ENCODE measurements around the gene APOBEC4.
"Not testable (repeated sequence)": the region's sequence is repeated elsewhere in the genome, so short reads cannot be mapped to it uniquely, and the experiment has no call there.

Gene APOBEC4

DNA sequence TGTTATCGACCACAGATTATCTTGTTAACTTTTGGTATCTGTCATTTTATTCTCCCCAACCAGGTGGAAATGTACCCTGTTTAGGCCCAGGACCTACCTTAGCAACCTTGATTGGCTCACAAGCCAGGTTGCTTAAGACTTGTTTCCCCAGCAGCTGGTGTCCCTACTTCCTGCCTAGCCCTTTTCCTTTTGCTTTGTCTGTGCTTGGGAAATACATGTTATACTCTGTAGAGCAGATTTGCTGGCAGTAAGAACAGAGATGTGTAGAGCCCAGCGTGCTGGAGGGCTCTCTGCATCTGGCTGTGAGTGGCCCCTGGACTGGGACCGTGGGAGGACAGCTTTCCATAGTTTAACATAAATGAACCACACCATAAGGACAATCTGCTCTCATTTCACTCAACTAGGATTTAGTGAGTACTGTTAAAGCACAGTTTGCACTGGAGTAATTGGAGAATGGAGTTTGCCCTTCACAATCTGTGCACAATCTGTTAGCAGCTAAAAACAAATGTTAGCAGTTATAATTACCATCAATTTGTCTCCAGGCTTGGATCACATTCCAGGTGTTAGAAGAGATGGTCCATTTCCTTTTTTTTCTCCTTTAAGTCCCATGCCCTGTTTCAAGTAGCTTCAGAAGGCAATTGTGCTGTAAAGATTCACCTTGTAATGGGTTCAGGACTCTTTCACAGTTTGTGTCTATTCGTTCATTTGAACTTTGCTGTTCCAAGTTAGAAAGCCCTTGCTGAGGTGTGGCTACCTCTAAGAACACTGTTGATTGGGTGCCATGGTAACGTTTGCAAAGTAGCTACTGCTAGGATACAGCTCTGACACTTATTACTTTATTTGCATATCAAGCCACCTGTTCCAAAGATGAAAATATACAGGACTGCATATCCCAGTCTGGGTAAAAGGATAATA, at the start of gene APOBEC4:
TSS of gene APOBEC4 (minus strand) at position 770 of the 915 bp plus-strand sequence. CDS start 4,535 bp downstream, outside the sequence.
- no peak for DNase-seq (ENCODE audit: low read depth)

DNA sequence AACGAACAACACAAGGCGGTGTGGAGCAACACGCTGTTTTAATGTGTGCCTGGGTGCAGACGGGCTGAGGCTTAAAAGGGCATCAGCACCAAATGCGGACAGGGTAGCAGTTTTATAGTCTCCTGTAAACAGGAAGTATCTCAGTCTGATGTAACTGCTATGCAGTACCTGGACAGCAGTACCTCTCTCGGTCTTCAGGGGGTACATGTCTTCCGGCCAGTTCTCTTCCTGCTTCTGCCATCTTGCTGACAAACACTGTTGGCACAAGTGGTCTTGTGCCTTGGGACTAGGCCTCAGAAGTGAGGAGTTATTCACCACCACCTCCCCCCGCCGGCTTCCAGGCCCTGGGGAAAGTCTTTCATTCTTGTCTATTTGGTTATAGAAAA, 49.7 kb upstream of the APOBEC4 start:
- DNase-seq (ENCODE audit: low read depth), result no peak

- DNase-seq (ENCODE audit: low read depth), result no peak
Measured at GRCh38 chr1:183702087-183702812, 49.1 kb upstream of the APOBEC4 start.

DNA sequence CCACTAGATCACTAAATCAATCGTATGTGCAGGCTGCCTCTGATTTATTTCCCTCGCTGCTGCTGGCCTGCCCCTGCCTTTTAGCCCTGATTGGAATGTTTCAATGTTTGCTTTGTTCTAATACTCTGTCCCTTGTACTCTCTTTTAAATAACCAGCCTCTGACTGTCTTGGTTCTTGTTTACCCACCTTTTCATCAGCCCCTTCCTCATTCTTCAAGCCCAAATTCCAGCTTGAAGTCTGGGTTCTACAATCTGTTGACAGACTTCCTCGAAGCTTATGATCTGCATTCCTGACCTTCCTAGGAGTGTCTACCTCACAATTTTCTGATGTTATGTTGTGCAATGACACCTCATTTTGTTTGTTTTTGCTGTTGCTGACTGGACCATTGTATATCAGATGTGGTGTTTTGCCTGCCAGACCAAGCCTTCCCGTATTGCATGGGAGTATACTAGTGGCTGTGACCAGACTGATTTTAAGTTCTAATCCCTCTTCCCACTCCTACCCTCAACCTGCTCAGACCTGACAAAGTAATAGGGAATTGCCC, 46.6 kb upstream of the APOBEC4 start:
- DNase-seq (ENCODE audit: low read depth), result no peak

DNA sequence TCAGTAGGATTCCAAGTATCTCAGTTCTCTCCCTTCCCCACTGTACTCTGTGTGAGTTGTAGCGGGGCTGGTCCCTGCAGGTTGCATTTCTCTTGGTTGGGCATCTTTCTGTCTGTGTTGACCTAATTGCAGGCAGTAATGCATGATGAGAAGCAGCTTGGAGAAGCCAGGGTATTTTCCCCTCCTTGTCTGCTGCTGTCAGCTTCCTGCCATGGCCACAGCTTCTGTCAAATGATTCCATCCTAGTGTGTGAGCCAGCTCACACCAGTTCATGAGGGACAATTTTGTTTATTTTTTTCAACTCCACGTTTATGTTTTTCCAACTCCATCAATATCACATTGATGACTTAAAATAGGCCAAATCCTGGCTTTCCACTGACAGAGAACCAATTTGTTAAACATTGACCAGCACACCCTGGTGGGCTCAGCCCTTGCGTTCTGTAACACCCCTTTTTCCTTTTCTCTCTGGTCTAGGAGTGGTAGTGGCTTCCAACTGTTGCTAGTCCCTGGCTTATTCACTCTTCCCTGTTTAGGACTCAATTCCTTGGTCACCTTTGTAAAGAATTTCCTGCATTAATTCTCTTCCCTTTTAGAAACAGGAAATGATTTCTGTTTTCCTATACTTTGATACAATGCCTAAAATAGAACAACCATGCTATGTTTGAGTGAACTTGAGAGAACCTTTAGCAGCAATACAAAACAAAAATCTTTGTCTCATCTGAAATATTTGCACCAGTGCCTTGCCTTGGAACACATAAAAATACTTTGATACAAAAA, 44.9 kb upstream of the APOBEC4 start:
- DNase-seq (ENCODE audit: low read depth), result no peak

- no peak for DNase-seq (ENCODE audit: low read depth)
Measured at GRCh38 chr1:183696981-183697380, 43.9 kb upstream of the APOBEC4 start.

- DNase-seq (ENCODE audit: low read depth), result no peak
Measured at GRCh38 chr1:183694755-183695154, 41.6 kb upstream of the APOBEC4 start.

DNA sequence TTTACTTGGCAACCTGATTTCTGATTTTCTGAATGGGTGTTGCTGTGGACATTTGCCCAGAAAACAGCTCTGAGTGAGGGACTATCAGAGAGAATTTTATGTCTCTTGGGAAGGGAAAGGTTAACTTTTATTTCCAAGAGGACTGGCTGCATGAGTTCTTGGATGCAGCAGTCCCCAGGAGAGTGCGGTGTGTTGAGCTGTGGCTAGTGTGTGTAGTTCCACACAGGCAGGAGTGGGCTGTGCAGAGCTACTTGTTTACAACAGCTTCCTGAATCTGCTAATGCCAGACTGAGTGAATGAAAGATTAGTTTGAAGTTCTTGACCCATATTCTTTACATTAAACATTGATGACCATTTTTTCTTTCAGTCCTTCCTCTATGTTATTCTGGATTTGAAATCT, 41.0 kb upstream of the APOBEC4 start:
- DNase-seq (ENCODE audit: low read depth), result no peak

GRCh38 chr1:183693521-183693920, 40.4 kb upstream of the APOBEC4 start:
- DNase-seq (ENCODE audit: low read depth), result no peak

DNA sequence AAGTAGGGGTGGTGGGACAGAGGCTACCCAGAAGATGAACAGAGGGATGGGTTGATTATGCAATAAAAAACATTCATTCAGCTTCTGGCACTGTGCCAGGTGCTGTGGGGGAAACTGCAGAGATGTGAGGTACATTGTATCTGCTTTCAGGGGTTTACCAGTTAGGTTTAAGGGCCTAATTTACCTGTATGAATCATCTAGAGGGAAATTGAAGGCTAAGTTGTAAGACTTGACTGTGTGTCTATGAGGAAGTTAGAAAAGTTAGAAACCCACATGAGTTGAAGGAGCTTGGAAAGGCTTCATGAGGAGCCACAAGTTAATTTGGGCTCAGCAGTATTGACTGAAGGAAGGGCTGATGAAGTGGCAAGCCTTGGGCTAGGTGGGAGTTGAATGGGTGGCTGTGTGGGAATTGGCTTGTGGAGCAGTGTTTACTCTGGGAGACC, 36.7 kb upstream of the APOBEC4 start:
- no peak for DNase-seq (ENCODE audit: low read depth)

GRCh38 chr1:183688341-183689060, 35.4 kb upstream of the APOBEC4 start:
- no peak for DNase-seq (ENCODE audit: low read depth)

DNA sequence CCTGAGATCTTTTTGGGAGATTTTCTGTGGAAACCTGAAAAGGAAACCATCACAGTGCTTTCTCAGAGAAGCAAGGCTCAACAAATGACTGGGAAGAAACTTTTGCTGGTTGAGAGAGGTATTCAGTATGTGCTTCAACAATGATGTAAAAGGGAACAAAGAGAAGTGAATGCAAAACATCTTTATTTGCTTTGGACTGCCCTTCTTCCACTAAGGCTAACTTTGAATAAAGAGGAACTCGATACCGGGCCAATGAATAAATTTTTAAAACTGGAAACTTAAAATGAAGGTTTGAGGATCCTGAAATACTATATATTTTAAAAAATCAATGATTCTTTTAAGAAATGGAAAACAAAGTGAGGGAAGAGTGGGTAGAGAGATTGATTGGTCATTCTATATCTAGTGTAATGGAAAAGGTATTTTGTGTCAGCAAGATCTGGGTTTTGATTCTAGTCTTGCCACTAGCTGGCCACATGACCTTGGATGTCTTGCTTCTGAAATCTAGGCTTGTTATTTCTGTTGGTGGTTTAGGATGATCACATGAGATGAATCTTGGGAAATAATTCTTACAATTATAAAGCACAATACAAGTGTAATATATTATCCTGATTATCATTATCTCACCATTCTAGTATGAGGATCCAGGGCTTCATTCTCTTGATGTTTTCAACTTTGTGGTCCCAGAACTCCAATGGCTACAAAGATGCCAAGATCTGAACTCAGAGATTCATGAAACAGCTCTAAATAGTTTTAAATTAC, 34.6 kb upstream of the APOBEC4 start:
- DNase-seq (ENCODE audit: low read depth), result no peak

DNA sequence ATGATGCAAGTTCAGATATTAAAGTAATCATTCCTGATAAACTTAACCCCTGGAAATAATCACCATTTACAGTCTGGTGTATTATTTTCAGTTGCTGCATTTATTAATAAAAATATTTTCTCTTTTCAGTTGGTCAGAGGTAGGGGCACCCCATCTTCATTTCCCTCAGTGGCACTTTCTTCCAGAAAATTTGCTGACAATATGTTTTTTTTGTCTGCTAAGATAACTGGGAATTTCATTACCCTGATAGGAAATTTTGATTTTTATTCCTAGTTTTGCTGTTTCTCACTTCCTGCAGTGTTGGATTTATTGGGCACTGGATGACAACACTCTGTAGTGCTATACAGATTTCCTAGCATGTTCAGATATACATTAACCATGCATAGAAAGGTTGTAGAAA, 33.1 kb upstream of the APOBEC4 start:
- no peak for DNase-seq (ENCODE audit: low read depth)

DNA sequence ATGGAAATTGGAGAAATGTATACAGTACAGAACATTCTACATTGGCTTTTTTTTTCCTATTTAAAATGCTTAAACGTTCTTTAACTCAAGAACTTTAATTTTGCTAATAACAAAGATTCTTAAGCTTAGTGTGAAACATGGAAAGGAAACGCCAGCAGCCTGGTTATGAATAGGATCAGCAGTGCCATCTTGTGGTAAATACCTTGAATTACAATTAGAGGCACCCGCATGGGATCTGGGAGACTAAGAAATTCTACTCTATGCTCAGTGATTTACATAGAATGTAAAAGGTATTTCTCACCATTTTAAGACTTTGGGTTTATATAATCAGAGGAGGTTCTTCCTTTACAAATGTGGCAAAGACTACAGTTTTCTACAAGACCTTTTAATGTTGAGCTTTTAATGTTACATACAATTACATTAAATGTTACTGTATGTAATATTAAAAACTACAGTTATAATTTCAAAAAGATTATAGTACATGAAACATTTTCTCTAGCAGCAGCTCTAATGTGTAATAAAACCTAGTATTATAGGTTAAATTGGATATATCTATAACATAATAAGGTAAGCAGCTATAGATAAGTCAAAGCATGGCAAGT, 32.1 kb upstream of the APOBEC4 start:
- no peak for DNase-seq (ENCODE audit: low read depth)

DNA sequence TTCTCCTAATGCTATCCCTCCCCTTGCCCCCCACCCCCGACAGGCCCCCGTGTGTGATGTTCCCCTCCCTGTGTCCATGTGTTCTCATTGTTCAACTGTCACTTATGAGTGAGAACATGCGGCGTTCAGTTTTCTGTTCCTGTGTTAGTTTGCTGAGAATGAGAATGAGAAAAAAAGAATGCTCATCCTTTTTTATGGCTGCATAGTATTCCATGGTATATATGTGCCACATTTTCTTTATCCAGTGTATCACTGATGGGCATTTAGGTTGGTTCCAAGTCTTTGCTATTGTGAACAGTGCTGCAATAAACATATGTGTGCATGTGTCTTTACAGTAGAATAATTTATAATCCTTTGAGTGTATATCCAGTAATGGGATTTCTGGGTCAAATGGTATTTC, 26.2 kb upstream of the APOBEC4 start:
- DNase-seq (ENCODE audit: low read depth), result not testable (repeated sequence)

GRCh38 chr1:183678819-183679218, 25.7 kb upstream of the APOBEC4 start:
- no peak for DNase-seq (ENCODE audit: low read depth)

DNA sequence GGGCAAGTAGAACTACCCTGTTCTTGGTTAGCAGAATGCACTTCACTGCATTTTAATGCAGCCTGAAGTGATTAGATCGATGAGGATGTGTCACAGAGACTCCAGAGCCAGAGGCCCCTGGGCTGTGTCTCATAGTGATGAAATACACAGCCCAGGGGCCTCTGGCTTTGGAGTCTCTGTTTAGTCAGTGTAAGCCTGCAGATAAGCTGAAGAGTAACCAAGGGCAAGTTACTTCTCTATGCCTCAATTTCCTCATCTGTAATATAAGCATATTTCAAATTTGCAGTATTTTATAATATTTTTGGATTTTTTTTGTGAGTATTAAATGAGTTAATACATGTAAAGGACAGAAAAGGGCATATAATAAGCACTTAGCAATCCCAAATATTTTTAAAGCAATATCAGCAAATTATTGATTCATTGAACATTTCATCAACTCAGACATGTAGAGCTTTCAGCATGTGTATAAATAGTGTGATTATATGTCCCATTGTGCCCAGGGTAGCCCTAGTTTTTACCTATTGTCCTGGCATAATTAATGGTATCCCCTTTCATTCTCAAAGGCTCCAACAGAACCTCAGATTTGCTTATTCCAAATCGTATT, 23.6 kb upstream of the APOBEC4 start:
- DNase-seq (ENCODE audit: low read depth), result no peak

DNA sequence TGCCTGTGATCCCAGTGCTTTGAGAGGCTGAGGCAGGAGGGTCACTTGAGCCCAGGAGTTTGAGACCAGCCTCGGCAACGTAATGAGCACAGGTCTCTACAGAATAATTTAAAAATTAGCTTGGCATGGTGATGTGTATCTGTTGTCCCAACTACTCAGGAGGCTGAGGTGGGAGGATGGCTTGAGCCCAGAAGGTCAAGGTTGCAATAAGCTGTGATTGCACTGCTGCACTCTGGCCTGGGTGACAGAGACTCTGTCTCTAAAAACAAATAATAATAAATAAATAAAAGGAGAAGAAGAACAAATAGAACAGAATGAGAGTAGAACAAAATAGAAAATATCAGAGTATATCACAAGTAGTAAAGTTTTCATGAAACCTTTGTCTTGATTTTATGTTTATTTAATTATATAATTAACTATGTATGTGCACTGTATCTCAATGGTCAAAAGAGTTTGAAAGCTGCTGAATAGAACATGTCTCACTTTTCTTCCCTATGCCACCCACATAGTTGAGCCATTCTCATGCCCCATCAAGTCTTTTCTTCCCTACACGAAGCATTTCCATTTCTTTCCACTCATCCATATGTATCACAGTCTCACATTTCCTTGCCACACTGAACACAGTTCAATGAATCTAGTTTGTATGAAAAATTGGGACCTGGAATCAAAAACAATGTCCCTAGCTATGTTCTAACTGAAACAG, 22.9 kb upstream of the APOBEC4 start:
- no peak for DNase-seq (ENCODE audit: low read depth)

- no peak for DNase-seq (ENCODE audit: low read depth)
Measured at GRCh38 chr1:183675381-183675780, 22.3 kb upstream of the APOBEC4 start.

Measured in stimulated activated CD8-positive, alpha-beta memory T cell treated with anti-CD3 and anti-CD28 coated beads, Interleukin-7, amount 100 ng/mL, for 24 hours (primary cell).